Esophagus squamous epithelium (tissue), 5 donors: ENCODE data around the gene SDC4. TPM values are rescaled to one million over a fixed set of nuclear protein-coding genes. Genes with fewer than 3 reads are reported as not detected.
A peak's percentile ranks its signal among the peaks of the same experiment; 100 is the strongest.

Source experiments
- DNase-seq: peaks from one replicate; lab custom pipeline; 2025; lab: John Stamatoyannopoulos, UW
- H3K27ac ChIP-seq, 4 donors: fragments of 200-600 bp; sonication (generic); one replicate each; pipeline ENCODE4 v1.5.1; 2016 to 2019; ENCODE audit warnings: mild to moderate bottlenecking in 1 of 4
- H3K27me3 ChIP-seq, 4 donors: fragments of 200-600 bp; sonication (generic); 1 replicate in 3 of 4; 2 replicates in 1 of 4; pipeline versions ENCODE4 v1.5.1 to v1.6.0; 2017 to 2021; ENCODE audit warnings: antibody characterized with exemption in 1 of 4
- H3K36me3 ChIP-seq, 3 donors: fragments of 200-600 bp; sonication (generic); one replicate each; pipeline ENCODE4 v1.5.1; 2016 to 2019
- H3K4me1 ChIP-seq, 3 donors: fragments of 200-600 bp; sonication (generic); one replicate each; pipeline ENCODE4 v1.5.1; 2017 to 2019
- H3K4me3 ChIP-seq, 4 donors: fragments of 200-600 bp; sonication (generic); 1 replicate in 3 of 4; 2 replicates in 1 of 4; pipeline ENCODE4 v1.5.1; 2016 to 2019; ENCODE audit warnings: mild to moderate bottlenecking in 2 of 4, moderate library complexity in 1 of 4
- H3K9me3 ChIP-seq, 3 donors: fragments of 200-600 bp; sonication (generic); one replicate each; pipeline ENCODE4 v1.5.1; 2016 to 2019
- CTCF ChIP-seq, 6 experiments: fragments of 450-650 bp in 4 of 6; fragments of 200-600 bp in 2 of 6; sonication (generic) in 2 of 6; IDR thresholded peaks; one replicate each; pipeline ENCODE4 v1.5.1; 2016 to 2019; ENCODE audit warnings: antibody characterized with exemption in 6 of 6, mild to moderate bottlenecking in 4 of 6, moderate library complexity in 4 of 6
- POLR2A ChIP-seq, 4 donors: fragments of 450-650 bp; IDR thresholded peaks; one replicate each; pipeline ENCODE4 v1.6.1; 2017; ENCODE audit warnings: antibody characterized with exemption in 4 of 4, mild to moderate bottlenecking in 4 of 4, moderate library complexity in 3 of 4
- WGBS, 2 donors: methylation state at CpG; one replicate each; pipeline ENCODE4 v1.1.5; 2018; 5-methylcytosine and 5-hydroxymethylcytosine counted together
- intact Hi-C: fragments of 100-400 bp; cut with DNase I; formaldehyde crosslinking; loops from one replicate; pipeline ENCODE4 v1.15.0; 2022
- total RNA-seq, 4 donors: library from RNA; depleted of rRNA; stranded (reverse); fragments of >200 nt; gene quantifications; one replicate each; pipeline ENCODE4 v1.1.0, GENCODE V29; 2016
- donor health status: DM: yes; HTN: yes; CAD: no.

Gene SDC4
- total RNA-seq, 4 donors from 2014 or later: 88.1 to 174 (median 120) TPM

GRCh38 chr20:45338121-45339030 lies 9.8 kb downstream of the SDC4 start:
- peak overlapping the region in 1 of 4 donors; percentile 19 for H3K4me3 ChIP-seq
- no peaks in the 10 kb centered on the region for H3K9me3 ChIP-seq
- H3K4me1 ChIP-seq: peaks cover 72 to 81% (median 76%) of the 10 kb centered on the region in 3 donors
- intact Hi-C loops: no loop called here
- peak overlapping the region; percentile 90 to 98 (median 93) for H3K27ac ChIP-seq
- peaks cover 0 to 34% (median 0%) of the 10 kb centered on the region in 3 donors for H3K36me3 ChIP-seq
- 58 to 69% methylated on average over 4 to 6 of the region's 11 CpGs for whole genome bisulfite sequencing, 2 donors
- no peak for TF ChIP-seq POLR2A (IDR thresholded peaks at IDR 0.05)
- TF ChIP-seq CTCF (IDR thresholded peaks at IDR 0.05): no peak
- no peaks in the 10 kb centered on the region for H3K27me3 ChIP-seq
- DNase-seq: no peak

- Histone ChIP-seq H3K27ac (peak overlapping the region; percentile 90 to 98 (median 93)), H3K4me1 (peaks cover 64 to 73% (median 68%) of the 10 kb centered on the region in 3 donors), H3K36me3 (peaks cover 0 to 42% (median 7%) of the 10 kb centered on the region in 3 donors), H3K9me3 (no peaks in the 10 kb centered on the region), H3K27me3 (no peaks in the 10 kb centered on the region), H3K4me3 (peak overlapping the region in 1 of 4 donors; percentile 19)
- TF ChIP-seq CTCF (IDR thresholded peaks at IDR 0.05) (no peak), POLR2A (IDR thresholded peaks at IDR 0.05) (no peak)
- intact Hi-C loops: no loop called here
- DNase-seq: no peak
- WGBS, 2 donors: 30 to 48% methylated on average over 2 to 7 of the region's 15 CpGs
Measured at GRCh38 chr20:45337367-45338120, 10.7 kb downstream of the SDC4 start.

GRCh38 chr20:45336530-45337366 lies 11.5 kb downstream of the SDC4 start:
- peaks cover 56 to 65% (median 60%) of the 10 kb centered on the region in 3 donors for H3K4me1 ChIP-seq
- intact Hi-C loops: no loop called here
- no peak for DNase-seq
- WGBS, 2 donors: 44 to 59% methylated on average over 8 to 9 of the region's 11 CpGs
- TF ChIP-seq POLR2A (IDR thresholded peaks at IDR 0.05) (peak in 2 of 4 donors; percentile 26 to 48), CTCF (IDR thresholded peaks at IDR 0.05) (no peak)
- H3K9me3 ChIP-seq: no peaks in the 10 kb centered on the region
- peaks cover 0 to 50% (median 15%) of the 10 kb centered on the region in 3 donors for H3K36me3 ChIP-seq
- no peaks in the 10 kb centered on the region for H3K27me3 ChIP-seq
- peak overlapping the region; percentile 90 to 98 (median 93) for H3K27ac ChIP-seq
- peak overlapping the region in 1 of 4 donors; percentile 19 for H3K4me3 ChIP-seq

GRCh38 chr20:45330476-45330875 lies 17.7 kb downstream of the SDC4 start:
- Histone ChIP-seq H3K27me3 (no peaks in the 10 kb centered on the region), H3K4me3 (no peak overlapping the region), H3K4me1 (peaks cover 0 to 20% (median 0%) of the 10 kb centered on the region in 3 donors), H3K9me3 (no peaks in the 10 kb centered on the region), H3K27ac (peak overlapping the region in 1 of 4 donors; percentile 32), H3K36me3 (peaks cover 31 to 100% (median 37%) of the 10 kb centered on the region in 3 donors)
- intact Hi-C loops: no loop called here
- 83 to 100% methylated on average over 1 to 2 of the region's 3 CpGs for whole genome bisulfite sequencing, 2 donors
- TF ChIP-seq POLR2A (IDR thresholded peaks at IDR 0.05) (no peak), CTCF (IDR thresholded peaks at IDR 0.05) (no peak)
- DNase-seq: no peak
